ENCODE measurements around the gene DYNLRB1. TPM values are rescaled to one million over a fixed set of nuclear protein-coding genes. Genes with fewer than 3 reads are reported as not detected.

The DYNLRB1 gene
- total and polyA plus RNA-seq, 2 of the 13 experiments (the other 11 are each of a cell fraction or from before 2014, with no cell fraction given): 140 to 244 TPM

GRCh38 chr20:34516247-34517113, at the start of gene DYNLRB1 (continued):
- TF ChIP-seq SALL1 (CRISPR knock-in tag; IDR thresholded peaks at IDR 0.05): peak; percentile 91
- TF ChIP-seq TOE1 (CRISPR knock-in tag; IDR thresholded peaks at IDR 0.05): peak; percentile 65; the same call in 1 of the 2 replicates
- TF ChIP-seq ZNF569 (CRISPR knock-in tag; IDR thresholded peaks at IDR 0.05; ENCODE audit: borderline replicate concordance): peak; percentile 99; the same call in 1 of the 2 replicates
- 0 out of 2 replicates have a peak, but pooled peaks have one; percentile 76 for TF ChIP-seq SIX4 (CRISPR knock-in tag; IDR thresholded peaks at IDR 0.05)
- TF ChIP-seq, protein P1, sequence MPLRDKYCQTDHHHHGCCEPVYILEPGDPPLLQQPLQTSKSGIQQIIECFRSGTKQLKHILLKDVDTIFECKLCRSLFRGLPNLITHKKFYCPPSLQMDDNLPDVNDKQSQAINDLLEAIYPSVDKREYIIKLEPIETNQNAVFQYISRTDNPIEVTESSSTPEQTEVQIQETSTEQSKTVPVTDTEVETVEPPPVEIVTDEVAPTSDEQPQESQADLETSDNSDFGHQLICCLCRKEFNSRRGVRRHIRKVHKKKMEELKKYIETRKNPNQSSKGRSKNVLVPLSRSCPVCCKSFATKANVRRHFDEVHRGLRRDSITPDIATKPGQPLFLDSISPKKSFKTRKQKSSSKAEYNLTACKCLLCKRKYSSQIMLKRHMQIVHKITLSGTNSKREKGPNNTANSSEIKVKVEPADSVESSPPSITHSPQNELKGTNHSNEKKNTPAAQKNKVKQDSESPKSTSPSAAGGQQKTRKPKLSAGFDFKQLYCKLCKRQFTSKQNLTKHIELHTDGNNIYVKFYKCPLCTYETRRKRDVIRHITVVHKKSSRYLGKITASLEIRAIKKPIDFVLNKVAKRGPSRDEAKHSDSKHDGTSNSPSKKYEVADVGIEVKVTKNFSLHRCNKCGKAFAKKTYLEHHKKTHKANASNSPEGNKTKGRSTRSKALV (CRISPR knock-in tag; IDR thresholded peaks at IDR 0.05): peak; percentile 67; the same call in 1 of the 2 replicates
- TF ChIP-seq, protein P2, sequence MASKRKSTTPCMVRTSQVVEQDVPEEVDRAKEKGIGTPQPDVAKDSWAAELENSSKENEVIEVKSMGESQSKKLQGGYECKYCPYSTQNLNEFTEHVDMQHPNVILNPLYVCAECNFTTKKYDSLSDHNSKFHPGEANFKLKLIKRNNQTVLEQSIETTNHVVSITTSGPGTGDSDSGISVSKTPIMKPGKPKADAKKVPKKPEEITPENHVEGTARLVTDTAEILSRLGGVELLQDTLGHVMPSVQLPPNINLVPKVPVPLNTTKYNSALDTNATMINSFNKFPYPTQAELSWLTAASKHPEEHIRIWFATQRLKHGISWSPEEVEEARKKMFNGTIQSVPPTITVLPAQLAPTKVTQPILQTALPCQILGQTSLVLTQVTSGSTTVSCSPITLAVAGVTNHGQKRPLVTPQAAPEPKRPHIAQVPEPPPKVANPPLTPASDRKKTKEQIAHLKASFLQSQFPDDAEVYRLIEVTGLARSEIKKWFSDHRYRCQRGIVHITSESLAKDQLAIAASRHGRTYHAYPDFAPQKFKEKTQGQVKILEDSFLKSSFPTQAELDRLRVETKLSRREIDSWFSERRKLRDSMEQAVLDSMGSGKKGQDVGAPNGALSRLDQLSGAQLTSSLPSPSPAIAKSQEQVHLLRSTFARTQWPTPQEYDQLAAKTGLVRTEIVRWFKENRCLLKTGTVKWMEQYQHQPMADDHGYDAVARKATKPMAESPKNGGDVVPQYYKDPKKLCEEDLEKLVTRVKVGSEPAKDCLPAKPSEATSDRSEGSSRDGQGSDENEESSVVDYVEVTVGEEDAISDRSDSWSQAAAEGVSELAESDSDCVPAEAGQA (IDR thresholded peaks at IDR 0.05; ENCODE audit: low read depth): no peak; the same call in 1 of the 2 replicates
- TF ChIP-seq, protein P2 (CRISPR knock-in tag; IDR thresholded peaks at IDR 0.05; ENCODE audit: borderline replicate concordance): peak; percentile 59; the same call in 1 of the 2 replicates
- peak; percentile 89; the same call in 1 of the 2 replicates for TF ChIP-seq ZNF333 (CRISPR knock-in tag; IDR thresholded peaks at IDR 0.05; ENCODE audit: borderline replicate concordance)
- no peak; the same call in 1 of the 2 replicates for TF ChIP-seq U2AF2 (IDR thresholded peaks at IDR 0.05; ENCODE audit: low read depth, low read length)
- TF ChIP-seq KLF16 (CRISPR knock-in tag; IDR thresholded peaks at IDR 0.05): peak in 1 of 2 experiments; percentile 99; a peak in 2 of 4 replicates
- no peak for TF ChIP-seq FOXP4 (CRISPR knock-in tag; IDR thresholded peaks at IDR 0.05)
- TF ChIP-seq ZFP36 (IDR thresholded peaks at IDR 0.05; ENCODE audit: borderline replicate concordance, low read depth, low read length, partially characterized antibody): no peak
- TF ChIP-seq ZBTB7B (CRISPR knock-in tag; IDR thresholded peaks at IDR 0.05): peak; percentile 94
- TF ChIP-seq ZNF619 (CRISPR knock-in tag; IDR thresholded peaks at IDR 0.05): 0 out of 2 replicates have a peak, but pooled peaks have one; percentile 6
- no peak for TF ChIP-seq ZNF597 (CRISPR knock-in tag; IDR thresholded peaks at IDR 0.05)
- no peak; the same call in 1 of the 2 replicates for TF ChIP-seq ZNF782 (CRISPR knock-in tag; IDR thresholded peaks at IDR 0.05; ENCODE audit: borderline replicate concordance)
- TF ChIP-seq CENPT (CRISPR knock-in tag; IDR thresholded peaks at IDR 0.05; ENCODE audit: low read depth): no peak

Measured in HepG2 (cell line).